CD4-positive, alpha-beta T cell treated with Interleukin-4 for 1 hour (primary cell): ENCODE results near the gene KIAA0825.
"Not testable (repeated sequence)": the region's sequence is repeated elsewhere in the genome, so short reads cannot be mapped to it uniquely, and the experiment has no call there.

ENCODE experiments used
- DNase-seq, 2 donors: peaks; one replicate each; pipeline ENCODE4 v3.0.0-alpha.2; 2020 to 2022

The KIAA0825 gene

DNA sequence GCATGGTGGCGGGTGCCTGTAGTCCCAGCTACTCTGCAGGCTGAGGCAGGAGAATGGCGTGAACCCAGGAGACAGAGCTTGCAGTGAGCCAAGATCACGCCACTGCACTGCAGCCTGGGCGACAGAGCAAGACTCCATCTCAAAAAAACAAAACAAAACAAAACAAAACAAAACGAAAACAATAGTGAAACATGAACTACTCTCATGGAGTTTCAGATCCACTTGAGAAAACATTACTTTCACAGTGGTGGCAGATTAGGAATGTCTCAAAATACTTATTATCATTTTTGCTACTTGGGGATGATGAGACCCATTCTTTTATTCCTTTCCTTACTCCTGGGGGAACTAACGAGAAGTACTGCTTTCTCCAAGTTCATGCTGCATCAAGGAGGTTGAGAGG lies 448.2 kb downstream of the KIAA0825 start:
- DNase-seq = not testable (repeated sequence)

- DNase-seq = no peak
These were observed 450.3 kb downstream of the KIAA0825 start for GRCh38 chr5:94168151-94168550.

GRCh38 chr5:94161801-94162200 lies 456.6 kb downstream of the KIAA0825 start:
- no peak for DNase-seq

DNA sequence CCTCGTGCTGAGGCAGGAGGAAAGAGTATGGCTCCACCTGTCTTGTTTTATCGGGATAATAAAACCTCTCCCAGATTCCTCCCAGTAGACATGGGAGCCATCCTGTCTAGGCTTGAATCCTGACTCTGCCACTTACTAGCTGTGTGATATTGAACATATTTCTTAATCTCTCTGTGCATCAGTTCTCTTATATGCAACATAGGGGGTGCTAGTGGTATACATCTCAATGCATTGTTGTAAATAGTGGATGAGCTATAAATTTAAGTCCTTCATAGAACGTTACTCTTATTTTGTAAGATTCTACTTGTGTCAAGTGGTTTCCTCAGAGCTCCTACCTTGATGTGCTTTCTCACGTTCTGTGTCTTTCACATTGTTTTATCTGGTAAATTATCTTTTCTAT lies 459.3 kb downstream of the KIAA0825 start:
- no peak for DNase-seq

DNA sequence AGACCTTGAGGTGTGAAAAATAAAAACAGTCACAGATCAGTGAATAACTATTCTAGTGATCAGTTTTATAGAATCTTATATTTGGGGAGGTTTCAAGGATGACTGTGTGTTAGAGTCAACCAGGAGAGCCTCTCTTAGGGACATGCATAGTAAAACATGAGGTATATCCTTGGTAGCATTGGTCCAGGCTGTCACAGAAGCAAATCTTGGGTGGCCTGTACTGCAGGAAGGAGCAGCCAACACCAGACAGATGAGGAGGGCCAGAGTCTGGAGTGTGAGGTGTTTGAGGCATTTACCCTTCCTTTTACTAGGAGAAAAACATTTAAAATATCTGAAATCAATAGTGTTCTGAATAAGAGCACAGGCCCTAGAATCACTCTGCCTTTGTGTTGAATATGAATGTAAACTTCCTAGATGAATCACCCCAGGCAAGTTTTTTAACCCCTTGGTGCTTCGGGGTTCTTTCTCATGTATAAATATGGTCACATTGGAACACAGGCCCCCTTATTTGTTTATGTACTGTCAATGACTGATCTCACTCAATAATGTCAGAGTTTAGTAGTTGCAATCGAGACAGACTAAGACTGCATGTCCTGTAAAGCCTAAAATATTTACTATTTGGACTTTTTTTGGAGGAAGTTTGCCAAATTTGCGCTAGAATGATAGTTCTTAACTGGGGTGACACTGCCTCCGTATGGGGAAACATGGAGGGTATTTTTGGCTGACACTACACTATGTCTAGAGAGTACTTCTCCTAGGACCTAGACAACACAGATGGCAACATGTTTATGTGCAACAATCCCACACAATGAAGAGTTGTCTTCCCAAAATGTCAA lies 460.5 kb downstream of the KIAA0825 start:
- DNase-seq = no peak

DNA sequence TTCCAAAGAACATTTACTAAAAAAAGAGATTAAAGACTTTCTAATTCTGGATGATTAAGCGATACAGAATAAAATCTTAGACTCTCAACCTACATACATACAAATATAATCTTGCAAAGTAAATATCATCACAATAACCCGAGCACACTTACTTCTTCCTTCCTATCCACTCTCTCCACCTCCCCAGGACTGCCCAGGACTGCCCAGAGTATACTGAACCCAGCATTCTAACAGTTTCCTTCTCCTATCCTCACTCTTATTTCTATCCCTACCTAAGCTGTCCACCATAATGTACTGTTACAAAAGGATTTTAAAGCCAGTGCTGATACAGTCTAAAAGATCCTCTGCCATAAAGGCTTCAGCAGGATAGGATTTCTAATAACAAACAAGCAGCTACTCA lies 463.7 kb downstream of the KIAA0825 start:
- no peak for DNase-seq

- no peak for DNase-seq
These were observed 464.5 kb downstream of the KIAA0825 start for GRCh38 chr5:94153736-94154450.

- not testable (repeated sequence) for DNase-seq
These were observed 474.8 kb downstream of the KIAA0825 start for GRCh38 chr5:94143621-94144020.

DNA sequence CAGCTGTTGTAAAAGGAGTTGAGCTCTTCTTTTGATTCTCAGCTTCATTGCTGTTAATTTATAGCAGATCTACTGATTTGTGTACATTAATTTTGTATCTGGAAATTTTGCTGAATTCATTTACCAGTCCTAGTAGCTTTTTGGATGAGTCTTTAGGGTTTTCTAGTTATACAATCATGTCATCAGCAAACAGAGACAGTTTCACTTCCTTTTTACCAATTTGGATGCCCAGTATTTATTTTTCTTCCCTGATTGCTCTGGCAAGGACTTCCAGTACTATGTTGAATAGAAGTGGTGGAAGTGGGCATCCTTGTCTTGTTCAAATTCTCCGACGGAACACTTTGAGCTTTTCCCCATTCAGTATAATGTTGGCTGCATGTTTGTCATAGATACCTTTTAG lies 478.1 kb downstream of the KIAA0825 start:
- no peak for DNase-seq

DNA sequence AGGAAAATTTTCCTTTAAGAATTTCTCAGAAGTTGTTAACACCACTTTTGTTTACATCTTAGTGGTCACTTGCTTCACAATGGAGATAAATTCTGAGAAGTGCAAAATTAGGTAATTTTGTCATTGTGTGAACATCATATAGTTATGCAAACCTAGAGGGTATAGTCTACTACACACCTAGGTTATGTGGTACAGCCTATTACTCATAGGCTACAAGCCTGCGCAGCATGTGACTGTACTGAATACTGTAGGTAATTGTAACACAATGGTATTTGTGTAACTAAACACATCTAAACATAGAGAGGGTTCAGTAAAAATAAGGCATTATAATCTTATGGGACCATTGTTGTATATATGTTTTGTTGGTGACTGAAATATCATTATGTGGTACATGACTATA lies 488.3 kb downstream of the KIAA0825 start:
- DNase-seq = no peak

- DNase-seq = no peak
These were observed 493.3 kb downstream of the KIAA0825 start for GRCh38 chr5:94125107-94125506.

DNA sequence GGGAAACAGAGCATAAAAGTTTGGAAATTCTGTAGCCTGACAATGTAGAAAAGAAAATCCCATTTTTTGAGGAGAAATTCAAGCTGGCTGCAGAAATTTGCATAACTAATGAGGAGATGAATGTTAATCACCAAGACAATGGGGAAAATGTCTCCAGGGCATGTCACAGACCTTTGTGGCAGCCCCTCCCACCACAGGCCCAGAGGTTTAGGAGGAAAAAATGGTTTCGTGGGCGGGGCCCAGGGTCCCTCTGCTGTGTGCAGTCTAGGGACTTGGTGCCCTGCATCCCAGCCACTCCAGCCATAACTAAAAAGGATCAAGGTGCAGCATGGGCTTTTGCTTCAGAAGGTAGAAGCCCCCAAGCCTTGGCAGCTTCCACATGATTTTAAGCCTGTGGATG lies 502.1 kb downstream of the KIAA0825 start:
- DNase-seq = not testable (repeated sequence)

GRCh38 chr5:94113087-94113486 lies 505.3 kb downstream of the KIAA0825 start:
- no peak for DNase-seq

- DNase-seq = peak; percentile 92 to 93
These were observed 507.0 kb downstream of the KIAA0825 start for GRCh38 chr5:94111209-94112004.

- no peak for DNase-seq
These were observed 514.7 kb downstream of the KIAA0825 start for GRCh38 chr5:94103514-94104245.
